ENCODE measurements around the gene ASB13.
"Not testable (repeated sequence)": the region's sequence is repeated elsewhere in the genome, so short reads cannot be mapped to it uniquely, and the experiment has no call there.

Gene ASB13

DNA sequence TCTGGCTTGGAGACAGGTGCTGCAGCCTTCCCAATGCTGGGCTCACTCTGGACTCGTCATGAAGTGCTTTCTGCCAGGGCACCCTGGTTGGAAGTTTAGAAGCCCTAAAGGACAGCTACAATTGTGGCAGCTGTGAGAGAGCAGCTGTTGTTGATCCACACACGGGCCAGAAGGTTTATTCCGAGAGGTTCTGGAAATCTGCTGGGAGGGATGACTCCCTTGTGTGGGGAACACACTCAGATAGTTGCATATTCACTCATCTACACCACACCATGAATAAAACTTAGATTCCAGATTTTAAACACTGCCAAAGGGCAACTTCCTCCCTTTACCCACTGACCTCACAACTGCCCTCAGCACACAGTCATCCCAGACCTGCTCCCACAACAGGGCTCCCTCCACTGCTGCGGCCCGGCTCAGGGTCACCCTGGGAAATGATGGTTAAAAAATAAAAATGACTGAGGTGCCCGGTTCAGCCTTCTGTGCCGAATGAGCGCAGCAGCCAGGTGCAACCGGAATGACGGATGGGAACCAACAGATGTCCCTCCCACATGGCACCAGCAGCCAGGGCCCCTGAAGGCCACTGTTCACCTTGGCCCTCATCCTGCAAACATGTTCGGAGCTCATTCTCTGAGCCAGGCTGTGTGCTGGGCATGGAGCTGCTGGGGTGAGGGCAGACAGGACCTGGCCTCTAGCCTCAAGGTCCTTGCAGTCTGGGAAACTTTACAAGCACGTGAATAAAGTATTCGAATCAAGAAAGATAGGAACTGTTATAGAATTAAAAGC is 40.2 kb downstream of the ASB13 start:
- DNase-seq (ENCODE audit: low read depth in 2 of 2): no peak

DNA sequence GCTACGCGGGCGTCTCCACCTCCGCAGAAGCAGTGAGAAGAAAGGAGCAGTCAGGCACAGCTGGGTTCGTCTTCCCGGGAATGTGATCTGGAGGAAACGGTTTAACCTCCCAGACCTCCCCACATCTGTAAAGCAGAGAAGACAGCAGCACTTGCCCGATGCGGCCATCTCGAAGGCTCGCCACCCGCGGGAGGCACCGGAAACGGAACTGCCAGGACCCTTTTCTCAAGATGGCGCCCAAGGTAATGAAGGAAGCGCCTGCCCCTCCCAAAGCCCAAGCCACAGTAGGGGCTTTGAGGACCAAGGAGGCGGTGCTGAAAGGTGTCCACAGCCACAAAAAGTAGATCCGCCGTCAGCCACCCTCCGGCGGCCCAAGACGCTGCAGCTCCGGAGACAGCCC is 41.7 kb downstream of the ASB13 start:
- DNase-seq (ENCODE audit: low read depth in 2 of 2): no peak

DNA sequence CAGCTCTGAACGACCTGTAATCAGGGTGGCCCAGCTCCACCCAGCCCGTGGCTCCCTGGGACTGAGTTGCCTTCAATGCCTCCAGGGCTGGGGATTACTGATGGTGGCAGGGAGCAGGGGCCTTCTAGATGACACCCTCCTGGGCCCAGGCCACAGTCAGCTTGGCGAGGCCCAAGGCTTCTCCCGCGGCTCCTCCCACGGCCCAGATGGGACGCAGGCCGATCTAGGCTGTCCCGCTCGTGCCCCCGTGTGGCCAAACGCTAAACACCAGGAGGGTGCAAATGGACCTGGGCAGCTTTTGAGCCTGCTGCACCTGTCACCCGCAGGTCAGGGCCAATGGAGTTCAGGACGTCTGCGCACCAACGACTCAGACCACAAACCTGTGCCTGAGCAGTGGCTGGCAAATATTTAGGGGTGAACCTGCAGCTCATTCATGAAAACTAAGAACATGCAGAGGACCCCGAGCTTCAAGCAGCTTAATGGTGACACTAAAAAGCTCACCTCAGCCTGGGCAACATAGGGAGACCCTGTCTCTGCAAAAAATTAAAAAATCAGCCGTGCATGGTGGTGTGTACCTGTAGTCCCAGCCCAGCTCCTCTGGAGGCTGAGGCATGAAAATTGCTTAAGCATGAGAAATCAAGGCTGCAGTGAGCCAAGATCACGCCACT is 43.2 kb downstream of the ASB13 start:
- DNase-seq (ENCODE audit: low read depth in 2 of 2): peak; percentile 57 to 60

DNA sequence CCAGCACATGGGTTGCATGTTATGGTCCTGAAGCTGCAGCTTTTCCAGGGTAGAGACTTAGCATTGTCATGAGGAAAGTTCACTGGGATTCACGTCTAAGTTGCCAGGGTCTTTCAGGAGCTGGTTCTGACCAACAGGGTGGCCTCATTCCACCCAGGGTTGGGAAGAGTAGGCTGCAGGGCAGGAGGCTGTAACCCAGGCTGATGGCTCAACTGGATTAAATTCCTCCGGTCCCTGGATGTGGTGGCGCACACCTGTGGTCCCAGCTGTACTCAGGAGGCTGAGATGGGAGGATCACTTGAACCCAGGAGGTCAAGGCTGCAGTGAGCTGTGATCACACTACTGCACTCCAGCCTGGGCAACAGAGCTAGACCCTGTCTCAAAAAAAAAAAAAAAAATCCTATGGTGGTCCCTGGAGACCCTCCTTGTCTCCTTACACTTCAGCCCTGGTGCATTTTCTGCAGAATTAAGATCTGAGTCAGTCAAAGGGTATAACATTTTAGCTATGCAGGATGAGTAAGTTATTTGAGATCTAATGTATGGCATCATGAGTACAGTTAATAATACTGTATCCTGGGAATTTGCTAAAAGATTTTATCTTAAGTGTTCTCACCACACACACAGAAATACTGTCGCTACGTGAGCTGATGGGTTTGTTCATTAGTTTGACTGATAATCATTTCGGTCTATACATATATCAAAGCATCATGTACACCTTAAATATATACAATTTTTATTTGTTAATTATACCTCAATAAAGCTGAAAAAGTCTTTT is 44.0 kb downstream of the ASB13 start:
- peak in 1 of 2 experiments; percentile 38 for DNase-seq (ENCODE audit: low read depth in 2 of 2)

DNA sequence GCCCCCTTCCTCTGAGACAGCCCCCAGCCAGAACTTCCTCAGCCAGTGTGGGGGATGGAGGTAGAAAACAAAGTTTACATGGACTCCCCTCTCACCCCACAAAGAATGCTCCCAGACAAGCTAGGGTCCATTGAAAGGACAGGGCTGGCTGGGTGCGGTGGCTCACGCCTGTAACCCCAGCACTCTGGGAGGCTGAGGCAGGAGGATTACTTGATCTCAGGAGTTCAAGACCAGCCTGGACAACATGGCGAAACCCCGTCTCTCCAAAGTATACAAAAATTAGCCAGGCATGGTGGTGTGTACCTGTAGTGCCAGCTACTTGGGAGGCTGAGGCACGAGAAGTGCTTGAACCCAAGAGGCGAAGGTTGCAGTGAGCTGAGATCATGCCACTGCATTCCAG is 45.0 kb downstream of the ASB13 start:
- not testable (repeated sequence) for DNase-seq (ENCODE audit: low read depth in 2 of 2)

DNA sequence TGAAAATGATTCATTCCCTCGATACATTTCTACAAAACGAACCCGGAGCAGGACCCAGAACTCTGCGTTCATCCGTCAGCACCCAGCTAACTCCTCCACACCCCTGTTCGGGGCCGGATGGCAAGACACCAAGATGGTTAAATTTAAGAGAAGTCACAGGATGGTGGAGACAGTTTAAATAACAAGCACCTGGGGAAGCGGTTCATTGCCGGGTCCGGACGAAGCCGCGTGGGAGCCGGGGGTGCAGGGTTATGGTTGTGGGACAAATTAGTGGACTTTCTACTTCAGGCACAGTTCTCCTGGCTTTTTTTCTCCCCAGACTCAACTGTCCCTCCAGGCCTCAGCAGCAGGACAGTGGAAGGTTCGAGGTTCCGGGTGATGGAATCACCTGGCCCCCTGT is 45.4 kb downstream of the ASB13 start:
- no peak for DNase-seq (ENCODE audit: low read depth in 2 of 2)

DNA sequence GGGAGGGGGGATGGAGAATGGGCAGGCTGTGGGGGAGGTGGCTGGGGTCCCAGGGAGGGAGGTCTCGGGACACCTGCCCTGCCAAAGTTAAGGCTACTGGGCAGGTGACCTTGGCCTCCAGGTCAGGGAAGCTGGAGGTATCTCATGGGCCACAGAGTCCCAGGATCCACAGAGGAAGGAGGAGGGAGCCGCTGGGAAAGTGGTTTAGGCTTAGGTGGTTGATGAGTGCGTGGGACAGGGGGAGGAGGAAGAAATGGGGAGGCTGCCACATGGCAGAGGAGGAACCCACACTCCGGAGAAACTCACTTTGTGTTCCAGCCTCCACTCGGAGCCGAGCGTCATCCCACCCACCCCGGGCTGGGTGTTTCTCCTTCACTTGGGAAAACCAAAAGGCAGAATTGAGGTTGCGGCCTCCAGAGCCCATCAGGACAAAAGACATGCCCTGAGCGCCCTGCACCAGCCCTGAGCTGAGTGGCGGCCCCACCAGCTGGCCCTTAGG is 46.1 kb downstream of the ASB13 start:
- no peak for DNase-seq (ENCODE audit: low read depth in 2 of 2)

DNA sequence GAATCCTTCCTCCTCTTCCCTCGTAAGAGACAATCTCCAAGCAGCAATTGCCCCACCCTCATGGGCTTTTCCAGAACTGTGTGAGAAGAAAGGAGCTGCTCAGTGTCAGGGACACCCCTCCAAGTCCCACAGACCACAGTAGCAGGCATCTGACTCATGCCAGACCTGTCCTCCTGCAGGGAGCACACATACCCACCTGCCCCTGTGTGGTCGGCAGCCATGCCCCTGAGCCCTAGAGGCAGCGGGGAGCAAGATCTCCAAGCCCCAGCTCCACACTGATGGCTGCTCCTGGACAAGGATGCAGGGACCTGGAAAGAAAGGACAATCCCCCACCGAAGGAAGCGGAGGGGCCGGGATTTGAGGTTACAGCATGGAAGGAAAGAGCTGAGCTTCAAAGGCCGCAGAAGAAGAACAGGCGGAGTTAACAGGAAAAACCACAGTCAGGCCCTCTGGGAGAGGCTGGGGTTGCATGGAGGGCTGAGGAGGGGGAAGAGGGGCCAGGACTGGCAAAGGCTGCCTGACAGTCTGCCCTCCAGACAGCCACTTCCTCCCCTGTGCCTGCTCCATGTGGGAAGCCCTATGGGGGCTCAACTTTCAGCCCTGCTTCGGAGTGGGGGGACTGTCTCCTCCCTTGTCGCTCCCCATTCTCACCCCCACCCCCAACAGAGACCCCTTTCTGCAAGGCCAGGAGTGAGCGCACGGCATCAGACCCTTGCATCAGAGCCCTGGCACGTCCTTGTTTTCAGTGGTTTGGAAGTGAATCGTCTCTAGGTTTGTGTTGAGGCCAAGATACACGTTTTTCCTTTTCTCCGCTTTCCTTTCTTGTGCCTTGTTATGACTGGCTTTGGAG is 46.8 kb downstream of the ASB13 start:
- peak; percentile 36 to 46 for DNase-seq (ENCODE audit: low read depth in 2 of 2)

DNA sequence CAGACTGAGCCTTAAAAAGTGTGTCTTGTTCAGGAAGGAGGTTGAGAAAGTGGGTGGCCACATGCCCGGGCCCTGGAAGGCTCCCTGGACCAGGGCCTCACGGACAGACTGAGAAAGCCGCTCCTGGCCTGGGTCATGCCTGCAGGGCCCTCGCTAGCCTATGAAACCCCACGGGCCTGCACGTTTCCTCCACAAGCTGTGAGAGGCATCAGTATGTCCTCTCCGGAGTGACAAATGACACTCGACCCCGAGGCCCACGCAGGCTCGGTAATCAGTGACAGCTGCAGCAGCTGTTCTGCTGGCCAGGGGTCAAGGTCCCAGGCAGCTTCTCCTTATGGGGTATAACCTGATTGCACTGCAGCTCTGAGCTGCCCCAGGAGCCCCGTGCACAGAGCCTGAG is 47.6 kb downstream of the ASB13 start:
- DNase-seq (ENCODE audit: low read depth in 2 of 2): no peak

DNA sequence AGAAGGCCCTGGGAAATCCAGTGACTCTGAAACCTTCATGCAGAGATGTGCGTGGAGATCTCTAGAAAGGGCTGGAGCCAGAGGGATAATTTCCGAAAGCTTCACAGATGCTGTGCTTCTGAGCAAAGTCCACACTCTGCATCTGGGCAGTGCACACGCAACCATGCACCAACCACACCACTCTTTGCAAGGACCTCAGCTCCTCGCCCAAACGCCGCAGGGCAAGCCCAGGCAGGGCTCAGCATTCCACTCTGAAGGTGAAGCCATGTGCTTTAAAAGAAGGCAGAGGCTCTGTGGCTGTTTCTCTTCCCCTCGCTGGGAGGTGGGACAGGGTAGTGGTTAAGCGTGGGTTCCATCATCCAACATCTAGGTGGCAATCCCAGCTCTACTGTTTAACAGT is 48.4 kb downstream of the ASB13 start:
- no peak for DNase-seq (ENCODE audit: low read depth in 2 of 2)

DNA sequence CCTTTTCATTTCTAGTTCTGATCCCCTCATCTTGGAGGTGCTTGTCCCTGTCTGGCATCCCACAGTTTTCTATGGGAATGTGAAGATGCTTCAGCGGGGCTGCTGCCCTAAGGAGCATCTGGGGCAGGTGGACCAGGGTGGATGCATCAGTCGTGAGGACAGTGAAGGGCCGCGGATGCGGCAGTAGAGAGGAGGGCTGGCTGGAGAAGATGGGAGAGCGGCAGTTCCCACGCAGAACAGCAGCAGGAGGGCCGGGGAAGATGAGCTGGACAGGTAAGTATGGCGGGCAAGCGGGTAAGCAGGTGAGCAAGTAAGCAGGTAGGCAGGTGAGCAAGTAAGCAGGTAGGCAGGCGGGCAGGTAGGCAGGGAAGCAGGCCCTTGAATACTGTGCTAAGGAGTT is 48.9 kb downstream of the ASB13 start:
- no peak for DNase-seq (ENCODE audit: low read depth in 2 of 2)

DNA sequence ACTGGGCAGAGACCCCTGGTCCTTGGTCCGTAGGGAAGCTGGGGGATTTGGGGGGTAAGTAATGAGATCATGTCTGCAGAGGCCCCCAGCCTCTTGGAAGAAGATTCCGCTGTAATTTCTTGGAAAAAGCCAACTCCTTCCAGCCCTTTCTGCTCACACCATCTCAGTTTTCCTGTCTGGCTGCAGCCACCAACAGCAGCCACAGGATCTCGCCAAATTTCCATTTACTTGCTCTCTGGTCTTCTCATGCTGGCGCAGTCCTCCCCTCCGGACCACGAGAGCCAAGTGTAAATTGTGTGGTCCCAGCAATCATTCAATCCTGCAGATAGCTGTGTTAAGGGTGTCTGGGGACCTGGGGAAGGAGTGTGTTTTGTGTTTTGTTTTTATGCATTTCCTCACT is 49.6 kb downstream of the ASB13 start:
- DNase-seq (ENCODE audit: low read depth in 2 of 2): no peak

DNA sequence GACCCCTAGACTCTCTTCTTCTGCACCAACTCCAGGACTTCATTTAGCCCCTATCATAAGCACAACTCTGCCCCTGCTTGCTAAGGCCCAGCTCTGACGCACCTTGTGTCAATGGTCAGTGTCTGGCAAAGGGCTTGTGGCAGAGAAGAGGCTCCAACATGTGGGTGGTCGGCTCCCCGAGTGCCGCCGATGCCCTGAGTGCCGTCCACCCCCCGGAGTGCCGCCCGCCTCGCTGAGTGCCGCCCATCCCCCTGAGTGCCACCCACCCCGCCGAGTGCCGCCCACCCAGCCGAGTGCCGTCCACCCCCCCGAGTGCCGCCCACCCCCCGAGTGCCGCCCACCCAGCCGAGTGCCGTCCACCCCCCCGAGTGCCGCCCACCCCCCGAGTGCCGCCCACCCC is 50.3 kb downstream of the ASB13 start:
- no peak for DNase-seq (ENCODE audit: low read depth in 2 of 2)

DNA sequence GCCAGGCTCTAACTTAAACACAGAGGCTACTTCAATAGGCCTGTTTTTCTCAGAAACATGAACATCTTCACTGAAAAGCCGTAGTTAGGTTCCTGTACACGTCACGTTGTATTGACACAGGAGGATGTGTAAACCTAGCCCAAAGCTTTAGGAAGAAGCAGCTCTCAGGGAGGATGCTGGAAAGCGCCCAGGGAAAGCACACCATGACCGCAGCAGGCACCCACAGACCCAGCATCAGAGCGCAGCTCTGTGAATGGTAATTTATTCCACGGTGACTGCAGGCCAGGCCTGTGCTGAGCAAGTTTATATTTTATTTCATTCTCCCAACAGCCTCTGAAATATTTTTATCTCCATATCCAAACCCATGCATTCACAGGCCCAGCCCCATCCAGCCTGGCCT is 51.1 kb downstream of the ASB13 start:
- no peak for DNase-seq (ENCODE audit: low read depth in 2 of 2)

DNA sequence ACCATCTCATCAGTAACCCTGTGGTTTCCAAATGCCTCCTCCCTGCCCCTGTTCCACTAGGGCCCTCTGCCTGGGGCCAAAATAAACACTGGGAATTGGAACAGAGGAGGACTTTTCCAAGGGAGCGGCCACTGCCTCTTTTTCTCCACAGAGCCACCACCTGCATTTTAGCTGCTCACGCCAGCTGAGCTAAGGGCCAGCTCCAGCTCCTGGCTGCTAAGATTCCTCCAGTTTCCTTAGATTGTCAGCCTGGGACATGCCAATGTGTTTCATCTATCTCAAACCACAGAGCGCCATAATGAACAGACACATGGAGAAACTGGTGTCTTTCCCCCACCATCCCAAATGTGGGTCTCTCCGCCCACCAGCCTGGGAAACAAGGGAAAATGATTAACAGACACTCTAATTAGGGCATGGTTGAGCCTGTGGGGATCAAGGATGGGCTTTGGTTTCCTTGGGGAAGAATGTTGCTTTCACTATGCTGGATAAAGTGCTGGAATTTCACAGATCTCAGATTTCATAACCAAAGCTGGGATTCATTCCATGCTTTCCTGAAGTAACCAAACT is 52.2 kb downstream of the ASB13 start:
- DNase-seq (ENCODE audit: low read depth in 2 of 2): peak; percentile 81 to 82

DNA sequence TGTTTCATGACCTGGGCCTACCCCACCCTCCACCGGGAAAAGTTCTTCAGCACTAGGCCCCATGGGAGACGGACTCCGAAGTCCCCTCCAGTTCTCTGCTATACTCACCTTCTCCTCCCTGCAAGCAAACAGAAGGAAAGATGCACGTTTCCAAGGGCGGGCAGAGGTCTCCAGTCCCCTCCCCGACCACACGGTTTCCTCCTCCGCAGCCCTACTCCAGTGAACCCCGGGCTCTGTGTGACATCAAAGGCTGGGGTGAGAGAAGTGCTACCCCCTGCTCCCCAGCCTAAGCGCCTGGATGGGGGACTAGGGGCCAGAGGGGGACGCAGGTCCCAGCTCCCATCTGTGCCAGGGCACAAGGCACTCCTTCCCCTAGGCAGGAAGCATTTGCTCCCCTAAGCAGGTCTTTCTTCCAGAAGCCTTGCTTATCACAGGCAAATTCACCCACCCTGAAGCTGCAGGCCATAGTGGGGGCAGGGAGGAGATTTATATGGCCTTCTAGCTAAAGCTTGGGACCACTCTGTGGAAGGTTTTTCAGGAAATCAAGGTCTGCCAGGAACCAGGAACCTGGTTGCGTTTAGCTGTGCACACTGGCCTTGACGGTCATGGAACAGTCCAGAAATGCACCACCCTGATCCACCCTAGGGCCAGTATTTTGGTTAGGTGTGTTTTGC is 52.8 kb downstream of the ASB13 start:
- no peak for DNase-seq (ENCODE audit: low read depth in 2 of 2)

DNA sequence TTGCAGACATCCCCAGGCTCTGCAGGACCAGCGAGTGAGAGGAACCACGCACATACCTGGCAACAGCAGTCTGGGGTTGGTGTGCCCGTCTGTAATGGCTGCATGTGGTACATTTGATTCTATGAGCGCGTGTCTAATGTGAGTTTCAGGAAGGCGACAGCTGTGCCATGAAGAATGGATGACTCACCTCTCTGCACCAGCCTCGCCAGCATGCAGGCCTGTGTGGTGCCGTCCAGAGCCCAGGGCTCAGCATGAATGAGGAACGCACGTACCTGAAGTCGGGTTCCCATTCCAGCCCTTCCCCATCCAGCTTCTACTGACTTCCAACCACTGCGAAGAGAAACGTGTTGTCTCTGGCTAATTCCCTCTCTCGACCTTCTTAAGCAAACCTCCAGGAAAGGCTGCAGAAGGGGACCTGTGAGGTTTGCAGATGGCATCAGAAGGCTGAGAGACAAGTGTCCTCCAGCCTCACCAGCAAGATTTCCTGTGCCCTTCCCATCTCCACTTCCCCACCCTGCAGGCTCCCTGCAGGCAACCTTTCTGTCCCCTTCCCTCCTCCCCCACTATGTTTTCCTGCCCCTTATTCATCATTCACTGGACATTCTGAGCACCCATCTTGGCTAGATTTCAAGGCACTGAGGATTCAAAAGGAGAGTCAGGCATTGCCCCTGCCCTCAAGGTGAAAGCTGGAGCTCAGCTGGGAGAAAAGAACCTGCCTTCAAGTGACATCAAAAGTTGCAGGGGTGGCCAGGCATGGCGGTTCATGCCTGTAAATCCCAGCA is 54.3 kb downstream of the ASB13 start:
- DNase-seq (ENCODE audit: low read depth in 2 of 2): no peak

DNA sequence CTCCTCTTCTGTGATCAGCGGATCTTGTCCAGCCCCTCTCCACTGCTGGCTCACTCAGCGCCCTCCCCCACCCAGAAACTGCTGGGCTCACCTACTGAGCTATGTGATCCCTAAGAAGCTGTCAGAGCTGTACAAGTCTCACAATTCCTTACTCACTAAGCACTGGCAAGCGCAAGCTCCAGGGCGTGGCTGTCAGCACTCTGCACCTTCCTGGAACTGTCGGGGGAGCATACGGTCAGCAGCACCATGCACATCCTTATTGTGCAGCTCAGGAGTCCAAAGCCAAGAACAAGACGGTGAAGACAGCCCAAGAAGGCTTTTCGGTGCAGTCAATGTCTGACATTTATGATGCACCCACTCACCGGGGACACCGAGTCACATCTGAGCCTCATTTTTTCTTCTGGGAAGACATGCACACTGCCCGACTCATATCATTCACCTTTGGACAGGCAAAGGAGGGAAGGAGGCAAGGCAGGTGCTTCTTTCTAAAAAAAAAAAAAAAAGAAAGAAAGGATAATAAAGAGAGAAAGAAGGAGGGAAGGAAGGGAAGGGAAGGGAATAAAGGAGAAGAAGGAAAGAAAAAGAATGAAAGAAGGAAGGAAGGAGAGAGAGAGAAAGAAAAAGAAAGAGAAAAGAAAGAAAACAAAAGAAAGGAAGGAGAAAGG is 56.3 kb downstream of the ASB13 start:
- DNase-seq (ENCODE audit: low read depth in 2 of 2): no peak

DNA sequence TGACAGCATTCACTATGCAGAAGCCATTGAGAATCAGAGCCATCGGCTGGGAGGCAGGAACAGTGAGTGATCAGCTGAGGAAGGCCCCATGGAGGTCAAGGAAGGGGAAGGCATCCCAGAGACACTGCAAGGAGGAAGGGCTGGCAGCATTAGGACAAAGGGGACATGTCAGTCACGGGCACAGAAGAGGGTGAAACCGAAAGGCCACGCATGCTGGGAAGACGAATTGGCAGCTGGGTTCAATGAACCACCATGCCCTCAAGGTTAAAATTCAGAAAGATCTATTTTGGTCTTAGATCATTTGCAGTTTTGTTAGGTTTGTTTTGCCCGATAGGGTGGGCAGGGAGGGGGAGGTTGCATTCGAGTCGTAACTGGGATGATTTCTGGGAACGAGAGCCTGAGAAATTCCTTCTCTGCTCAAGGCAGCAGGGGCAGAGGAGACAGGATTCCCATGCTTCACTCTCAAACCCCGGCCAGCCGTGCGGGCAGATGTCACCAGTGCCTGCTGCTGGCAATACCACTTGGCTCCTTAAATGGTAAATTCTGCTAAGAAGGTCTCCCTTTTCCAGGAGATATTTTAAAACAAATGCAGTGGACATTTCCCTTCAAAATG is 57.7 kb downstream of the ASB13 start:
- no peak for DNase-seq (ENCODE audit: low read depth in 2 of 2)

All from fibroblast of skin of left quadriceps (primary cell).